DND-41 (cell line): Measurements from ENCODE around the gene NDUFAF4.

Experiments
- ATAC-seq: fragments of 200-7000 bp; cut with Tn5 transposase; 3 replicates; pipeline ENCODE4 v1.9.1; 2021; ENCODE audit warnings: low read depth; ENCODE audit not compliant: insufficient read depth
- DNase-seq: peaks from one replicate; pipeline ENCODE4 v3.0.0-alpha.2; 2020
- H2AFZ ChIP-seq: 2 replicates; pipeline ENCODE4 v1.6.0; 2012; ENCODE audit warnings: low read depth, low read length
- H3K27ac ChIP-seq: 2 replicates; pipeline ENCODE4 v1.5.1; 2012; ENCODE audit warnings: low read length, inconsistent platforms
- H3K27me3 ChIP-seq: fragments of 200-600 bp; sonication (generic); 2 replicates; pipeline ENCODE4 v1.6.0; 2012; ENCODE audit warnings: low read length, mild to moderate bottlenecking, inconsistent platforms; ENCODE audit not compliant: insufficient read depth, poor library complexity
- H3K36me3 ChIP-seq: 2 replicates; pipeline ENCODE4 v1.5.1; 2012; ENCODE audit warnings: low read length, inconsistent platforms; ENCODE audit not compliant: insufficient read depth
- H3K4me1 ChIP-seq: 2 replicates; pipeline ENCODE4 v1.5.1; 2012; ENCODE audit warnings: mild to moderate bottlenecking, low read length; ENCODE audit not compliant: insufficient read depth
- H3K4me2 ChIP-seq: 2 replicates; pipeline ENCODE4 v1.6.0; 2012; ENCODE audit warnings: mild to moderate bottlenecking, moderate library complexity, low read length, inconsistent platforms; ENCODE audit not compliant: insufficient read depth
- H3K4me3 ChIP-seq, 2 experiments: fragments of 200-600 bp in 1 of 2; shearing (Covaris generic) in 1 of 2; 2 replicates each; pipeline ENCODE4 v1.5.1; 2012 to 2016; ENCODE audit warnings: inconsistent platforms in 2 of 2, low read length in 2 of 2, mild to moderate bottlenecking in 2 of 2, low read depth in 1 of 2, moderate library complexity in 1 of 2
- H3K79me2 ChIP-seq: 2 replicates; pipeline ENCODE4 v1.6.0; 2012; ENCODE audit warnings: low read length, inconsistent platforms; ENCODE audit not compliant: insufficient read depth
- H3K9ac ChIP-seq: 2 replicates; pipeline ENCODE4 v1.6.0; 2012; ENCODE audit warnings: low read depth, mild to moderate bottlenecking, inconsistent platforms, low read length, moderate library complexity
- H3K9me3 ChIP-seq: 2 replicates; pipeline ENCODE4 v1.5.1; 2012; ENCODE audit warnings: low read length, moderate library complexity, mild to moderate bottlenecking, inconsistent platforms; ENCODE audit not compliant: insufficient read depth, severe bottlenecking
- H4K20me1 ChIP-seq: 2 replicates; pipeline ENCODE4 v1.6.0; 2012; ENCODE audit warnings: low read length; ENCODE audit not compliant: insufficient read depth
- EZH2 ChIP-seq: IDR thresholded peaks from 3 replicates; pipeline ENCODE4 v1.6.1; 2012; ENCODE audit warnings: borderline replicate concordance, low read depth, mild to moderate bottlenecking, moderate library complexity, low read length, inconsistent platforms; ENCODE audit not compliant: severe bottlenecking
- TF ChIP-seq, protein P1 (sequence below): IDR thresholded peaks from 2 replicates; pipeline ENCODE4 v1.5.1; 2012; ENCODE audit warnings: borderline replicate concordance, low read length, moderate library complexity, mild to moderate bottlenecking; ENCODE audit not compliant: poor library complexity, severe bottlenecking; ENCODE audit errors: extremely low read depth

Gene NDUFAF4

DNA sequence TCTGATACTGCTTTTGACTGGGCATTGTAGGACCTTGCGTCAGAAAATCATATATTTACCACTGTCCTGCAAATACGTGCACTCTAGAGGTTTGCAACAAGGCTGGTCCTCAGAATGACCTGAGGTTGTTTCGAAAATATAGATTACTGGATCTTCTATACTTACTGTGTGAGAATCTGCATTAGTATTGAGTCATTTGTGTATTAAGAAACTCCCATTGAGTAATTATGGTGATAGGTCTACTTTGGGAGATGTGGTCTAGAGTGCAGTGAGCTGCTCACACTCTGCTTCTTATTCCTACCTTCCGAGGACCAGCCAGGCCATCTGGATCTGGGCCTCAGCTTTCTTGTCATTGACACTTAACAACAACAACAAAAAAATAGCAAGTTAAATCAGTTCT is 36.4 kb upstream of the NDUFAF4 start:
- ATAC-seq = no peak
- H3K9ac ChIP-seq = no peak overlapping the region
- H3K4me1 ChIP-seq = no peaks in the 10 kb centered on the region
- no peaks in the 10 kb centered on the region for H3K36me3 ChIP-seq
- no peak overlapping the region for H3K4me3 ChIP-seq
- no peaks in the 10 kb centered on the region for H3K9me3 ChIP-seq
- TF ChIP-seq EZH2 = no peak
- TF ChIP-seq, protein P1, sequence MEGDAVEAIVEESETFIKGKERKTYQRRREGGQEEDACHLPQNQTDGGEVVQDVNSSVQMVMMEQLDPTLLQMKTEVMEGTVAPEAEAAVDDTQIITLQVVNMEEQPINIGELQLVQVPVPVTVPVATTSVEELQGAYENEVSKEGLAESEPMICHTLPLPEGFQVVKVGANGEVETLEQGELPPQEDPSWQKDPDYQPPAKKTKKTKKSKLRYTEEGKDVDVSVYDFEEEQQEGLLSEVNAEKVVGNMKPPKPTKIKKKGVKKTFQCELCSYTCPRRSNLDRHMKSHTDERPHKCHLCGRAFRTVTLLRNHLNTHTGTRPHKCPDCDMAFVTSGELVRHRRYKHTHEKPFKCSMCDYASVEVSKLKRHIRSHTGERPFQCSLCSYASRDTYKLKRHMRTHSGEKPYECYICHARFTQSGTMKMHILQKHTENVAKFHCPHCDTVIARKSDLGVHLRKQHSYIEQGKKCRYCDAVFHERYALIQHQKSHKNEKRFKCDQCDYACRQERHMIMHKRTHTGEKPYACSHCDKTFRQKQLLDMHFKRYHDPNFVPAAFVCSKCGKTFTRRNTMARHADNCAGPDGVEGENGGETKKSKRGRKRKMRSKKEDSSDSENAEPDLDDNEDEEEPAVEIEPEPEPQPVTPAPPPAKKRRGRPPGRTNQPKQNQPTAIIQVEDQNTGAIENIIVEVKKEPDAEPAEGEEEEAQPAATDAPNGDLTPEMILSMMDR = no peak
- DNase-seq = no peak
- no peak overlapping the region for H2AFZ ChIP-seq
- H3K27me3 ChIP-seq = peaks cover 31% of the 10 kb centered on the region
- H3K4me2 ChIP-seq = no peak overlapping the region
- no peaks in the 10 kb centered on the region for H3K79me2 ChIP-seq
- no peaks in the 10 kb centered on the region for H4K20me1 ChIP-seq
- H3K27ac ChIP-seq = no peak overlapping the region

- ATAC-seq = no peak
- H3K4me3 ChIP-seq = no peak overlapping the region
Observed at GRCh38 chr6:96931198-96931597, 33.5 kb upstream of the NDUFAF4 start.

DNA sequence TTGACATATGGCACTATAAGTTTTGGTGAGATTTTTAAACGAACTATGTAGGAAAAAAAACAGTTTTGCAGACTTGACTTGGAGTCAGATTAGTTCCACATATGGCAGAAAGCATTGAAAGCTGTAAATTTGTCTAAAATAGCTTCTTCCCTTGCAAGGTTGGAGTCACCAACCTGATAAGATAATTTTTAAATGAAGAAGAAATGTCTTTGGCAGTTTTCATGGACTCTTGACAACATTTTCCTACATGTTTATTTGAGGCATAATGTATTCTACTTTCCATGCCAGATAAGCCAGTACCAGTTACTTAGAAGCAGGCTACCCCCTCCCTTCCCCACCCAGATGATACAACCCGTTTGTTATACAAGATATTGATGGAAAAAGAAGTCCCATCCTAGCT is 32.0 kb upstream of the NDUFAF4 start:
- Histone ChIP-seq H3K4me3 (no peak overlapping the region), H3K9ac (no peak overlapping the region), H4K20me1 (no peaks in the 10 kb centered on the region), H3K4me2 (no peak overlapping the region), H3K9me3 (no peaks in the 10 kb centered on the region), H3K36me3 (no peaks in the 10 kb centered on the region; the same call in 1 of the 2 replicates), H3K79me2 (no peaks in the 10 kb centered on the region), H3K4me1 (peaks cover 9% of the 10 kb centered on the region), H2AFZ (no peak overlapping the region), H3K27ac (no peak overlapping the region), H3K27me3 (peaks cover 46% of the 10 kb centered on the region)
- ATAC-seq (no peak), DNase-seq (no peak)
- TF ChIP-seq EZH2 = no peak
- TF ChIP-seq, protein P1 = no peak

More at GRCh38 chr6:96931198-96931597, 33.5 kb upstream of the NDUFAF4 start:
- no peaks in the 10 kb centered on the region for H3K36me3 ChIP-seq
- H3K79me2 ChIP-seq = no peaks in the 10 kb centered on the region
- no peak overlapping the region for H3K4me2 ChIP-seq
- H3K4me1 ChIP-seq = no peaks in the 10 kb centered on the region
- no peak overlapping the region for H3K9ac ChIP-seq
- peaks cover 39% of the 10 kb centered on the region for H3K27me3 ChIP-seq
- H3K27ac ChIP-seq = no peak overlapping the region
- no peak for TF ChIP-seq EZH2
- TF ChIP-seq, protein P1 = no peak
- no peaks in the 10 kb centered on the region for H4K20me1 ChIP-seq
- no peak for DNase-seq
- H3K9me3 ChIP-seq = no peaks in the 10 kb centered on the region
- H2AFZ ChIP-seq = no peak overlapping the region

DNA sequence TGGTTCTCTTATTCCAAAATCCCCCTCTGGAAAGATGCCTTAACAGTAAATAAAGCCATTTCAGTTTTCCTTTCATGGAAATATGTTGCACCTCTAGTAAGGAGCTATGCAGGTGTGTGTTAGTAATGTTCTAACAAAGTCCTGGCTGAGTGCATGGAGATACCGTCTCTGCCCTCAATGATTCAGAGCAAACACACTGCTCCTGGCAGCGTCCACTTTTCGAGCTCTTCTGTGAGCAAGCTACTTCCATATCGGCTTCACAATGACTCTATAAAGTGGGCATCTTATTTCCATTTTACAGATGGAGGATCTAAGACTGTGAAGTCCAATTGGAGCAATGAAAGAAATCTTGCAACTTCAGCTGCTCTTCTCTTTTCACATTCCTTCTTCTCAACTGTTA is 30.0 kb upstream of the NDUFAF4 start:
- ATAC-seq (no peak), DNase-seq (no peak)
- Histone ChIP-seq H4K20me1 (no peaks in the 10 kb centered on the region), H3K79me2 (no peaks in the 10 kb centered on the region), H3K4me2 (no peak overlapping the region), H3K4me1 (peaks cover 20% of the 10 kb centered on the region), H3K9me3 (no peaks in the 10 kb centered on the region), H2AFZ (no peak overlapping the region), H3K9ac (no peak overlapping the region), H3K36me3 (no peaks in the 10 kb centered on the region; the same call in 1 of the 2 replicates), H3K27me3 (peaks cover 45% of the 10 kb centered on the region), H3K27ac (no peak overlapping the region), H3K4me3 (no peak overlapping the region)
- TF ChIP-seq, protein P1 = no peak
- no peak for TF ChIP-seq EZH2
